GM10266 (cell line): Measurements from ENCODE around the gene PRDX5.

ENCODE experiments used
- DNase-seq: peaks from one replicate; pipeline ENCODE4 v3.0.0; 2012; ENCODE audit errors: extremely low spot score
- TF ChIP-seq, protein P1 (sequence below): IDR thresholded peaks from 2 replicates; pipeline ENCODE4 v1.5.1; 2012; ENCODE audit warnings: mild to moderate bottlenecking, low read depth; ENCODE audit not compliant: control insufficient read depth, insufficient read depth; ENCODE audit errors: missing control alignments

PRDX5 gene

DNA sequence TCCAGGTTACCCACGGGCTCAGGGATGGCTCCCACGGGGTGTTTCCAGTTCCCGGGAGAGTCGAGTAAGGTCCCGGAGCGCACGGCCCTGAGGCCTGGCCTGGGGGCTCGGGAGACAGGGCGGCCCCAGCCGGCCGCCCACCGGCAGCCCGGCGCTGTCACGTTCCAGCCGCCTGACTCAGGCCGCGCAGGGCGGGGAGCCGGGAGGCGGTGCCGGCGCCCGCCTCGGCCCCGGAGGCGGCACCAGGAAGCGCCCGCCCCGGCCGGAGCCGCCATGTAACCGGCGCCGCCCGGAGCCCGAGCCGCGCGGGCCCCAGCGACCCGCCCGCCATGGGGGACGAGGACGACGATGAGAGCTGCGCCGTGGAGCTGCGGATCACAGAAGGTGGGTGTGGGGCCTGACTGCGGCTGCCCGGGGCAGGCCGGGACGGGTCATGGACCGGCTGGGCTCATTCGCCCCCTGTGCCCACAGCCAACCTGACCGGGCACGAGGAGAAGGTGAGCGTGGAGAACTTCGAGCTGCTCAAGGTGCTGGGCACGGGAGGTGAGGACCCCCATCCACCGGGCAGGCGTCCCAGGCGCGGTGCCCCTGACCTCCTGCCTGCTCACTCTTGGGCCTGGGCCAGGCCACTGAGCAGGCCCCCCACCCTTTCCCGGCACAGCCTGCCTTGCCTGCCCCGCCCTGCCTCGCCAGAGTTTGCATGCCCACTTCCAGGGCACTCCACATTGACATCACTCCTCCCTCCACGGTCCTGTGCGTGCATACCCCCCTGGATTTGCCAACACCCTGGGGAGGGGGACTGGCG lies 41.2 kb downstream of the PRDX5 start, which contains the start of gene RPS6KA4:
TSS of gene RPS6KA4 (plus strand) at position 256 of the 805 bp plus-strand sequence. CDS start at position 330, 74 bp downstream.
- DNase-seq = peak; percentile 96

DNA sequence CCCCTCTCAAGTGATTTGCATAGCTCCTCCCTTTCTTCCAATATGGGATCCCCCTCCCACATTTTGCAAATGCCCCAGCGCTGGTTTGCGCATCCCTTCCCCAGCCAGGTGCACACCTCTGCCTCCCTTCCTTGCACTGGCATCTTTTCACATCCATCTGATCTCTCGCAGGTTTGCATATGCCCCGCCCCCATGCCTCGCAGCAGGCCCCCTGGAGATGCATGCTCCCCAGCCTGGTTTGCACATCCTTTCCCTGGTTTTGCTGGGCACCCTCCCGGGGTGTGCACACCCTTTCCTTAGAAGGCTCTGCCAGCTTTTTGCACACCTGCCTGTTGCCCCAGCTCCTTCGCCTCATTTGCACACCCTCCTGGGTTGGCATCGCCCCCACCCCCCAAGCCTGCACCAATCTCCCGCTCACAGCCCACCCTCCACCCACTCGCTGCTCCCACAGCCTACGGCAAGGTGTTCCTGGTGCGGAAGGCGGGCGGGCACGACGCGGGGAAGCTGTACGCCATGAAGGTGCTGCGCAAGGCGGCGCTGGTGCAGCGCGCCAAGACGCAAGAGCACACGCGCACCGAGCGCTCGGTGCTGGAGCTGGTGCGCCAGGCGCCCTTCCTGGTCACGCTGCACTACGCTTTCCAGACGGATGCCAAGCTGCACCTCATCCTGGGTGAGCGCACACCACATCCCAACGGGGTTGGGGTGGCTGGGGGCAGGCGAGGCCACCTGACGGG lies 42.0 kb downstream of the PRDX5 start:
- TF ChIP-seq, protein P1, sequence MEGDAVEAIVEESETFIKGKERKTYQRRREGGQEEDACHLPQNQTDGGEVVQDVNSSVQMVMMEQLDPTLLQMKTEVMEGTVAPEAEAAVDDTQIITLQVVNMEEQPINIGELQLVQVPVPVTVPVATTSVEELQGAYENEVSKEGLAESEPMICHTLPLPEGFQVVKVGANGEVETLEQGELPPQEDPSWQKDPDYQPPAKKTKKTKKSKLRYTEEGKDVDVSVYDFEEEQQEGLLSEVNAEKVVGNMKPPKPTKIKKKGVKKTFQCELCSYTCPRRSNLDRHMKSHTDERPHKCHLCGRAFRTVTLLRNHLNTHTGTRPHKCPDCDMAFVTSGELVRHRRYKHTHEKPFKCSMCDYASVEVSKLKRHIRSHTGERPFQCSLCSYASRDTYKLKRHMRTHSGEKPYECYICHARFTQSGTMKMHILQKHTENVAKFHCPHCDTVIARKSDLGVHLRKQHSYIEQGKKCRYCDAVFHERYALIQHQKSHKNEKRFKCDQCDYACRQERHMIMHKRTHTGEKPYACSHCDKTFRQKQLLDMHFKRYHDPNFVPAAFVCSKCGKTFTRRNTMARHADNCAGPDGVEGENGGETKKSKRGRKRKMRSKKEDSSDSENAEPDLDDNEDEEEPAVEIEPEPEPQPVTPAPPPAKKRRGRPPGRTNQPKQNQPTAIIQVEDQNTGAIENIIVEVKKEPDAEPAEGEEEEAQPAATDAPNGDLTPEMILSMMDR = peak; percentile 45
- DNase-seq = peak; percentile 68

More for the DNA sequence above, 41.2 kb downstream of the PRDX5 start, which contains the start of gene RPS6KA4:
- TF ChIP-seq, protein P1 = no peak

- DNase-seq = peak; percentile 33
These were observed 42.6 kb downstream of the PRDX5 start for GRCh38 chr11:64360448-64360921.

DNA sequence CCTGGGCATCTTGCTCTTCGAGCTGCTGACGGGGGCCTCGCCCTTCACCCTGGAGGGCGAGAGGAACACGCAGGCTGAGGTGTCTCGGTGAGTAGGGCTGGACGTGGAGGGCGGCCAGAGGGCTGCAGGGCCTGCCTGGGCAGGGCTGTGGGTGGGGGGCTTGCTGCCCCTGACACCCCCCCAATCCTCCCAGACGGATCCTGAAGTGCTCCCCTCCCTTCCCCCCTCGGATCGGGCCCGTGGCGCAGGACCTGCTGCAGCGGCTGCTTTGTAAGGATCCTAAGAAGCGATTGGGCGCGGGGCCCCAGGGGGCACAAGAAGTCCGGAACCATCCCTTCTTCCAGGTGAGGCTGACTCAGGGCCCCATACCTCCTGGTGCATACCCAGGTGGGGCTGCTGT lies 43.7 kb downstream of the PRDX5 start:
- TF ChIP-seq, protein P1 = no peak
- no peak for DNase-seq

More at GRCh38 chr11:64360448-64360921, 42.6 kb downstream of the PRDX5 start:
- TF ChIP-seq, protein P1 = no peak

DNA sequence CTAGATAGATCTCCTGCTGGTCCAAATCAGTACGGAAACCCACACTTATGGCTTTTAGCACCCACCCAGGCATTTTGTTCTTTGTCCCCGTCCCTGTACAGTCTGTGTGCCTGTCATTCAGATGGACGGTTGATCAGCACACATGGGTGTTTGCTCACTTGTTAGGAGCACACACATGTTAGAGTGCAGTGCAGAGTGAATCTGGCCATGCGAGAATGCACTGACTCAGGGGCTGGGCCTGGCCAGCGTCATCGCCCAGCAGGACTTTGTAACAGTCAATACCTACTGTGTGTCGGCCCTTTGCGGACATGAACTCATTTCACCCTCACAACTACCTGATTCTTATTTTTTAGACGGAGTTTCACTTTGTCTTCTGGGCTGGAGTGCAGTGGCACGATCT lies 44.4 kb downstream of the PRDX5 start:
- TF ChIP-seq, protein P1 = no peak
- DNase-seq = no peak

GRCh38 chr11:64364435-64364834 lies 46.5 kb downstream of the PRDX5 start:
- TF ChIP-seq, protein P1 = no peak
- peak; percentile 17 for DNase-seq
